Prostate gland (tissue), 2 donors: ENCODE data around the gene LHFPL3.

Experiments used
- POLR2A ChIP-seq: fragments of 450-650 bp; IDR thresholded peaks from one replicate; pipeline ENCODE4 v1.6.1; 2016; ENCODE audit warnings: antibody characterized with exemption, mild to moderate bottlenecking
- POLR2AphosphoS5 ChIP-seq: sonication (generic); formaldehyde crosslinking; IDR thresholded peaks from one replicate; pipeline ENCODE4 v1.6.1; 2017; ENCODE audit warnings: antibody characterized with exemption
- TF ChIP-seq, protein P1 (sequence below), 4 experiments: fragments of 200-600 bp in 2 of 4; fragments of 450-650 bp in 2 of 4; sonication (generic) in 2 of 4; IDR thresholded peaks; 1 replicate in 3 of 4; 2 replicates in 1 of 4; pipeline ENCODE4 v1.5.1; 2016 to 2019; ENCODE audit warnings: antibody characterized with exemption in 4 of 4, mild to moderate bottlenecking in 2 of 4, moderate library complexity in 2 of 4

DNA sequence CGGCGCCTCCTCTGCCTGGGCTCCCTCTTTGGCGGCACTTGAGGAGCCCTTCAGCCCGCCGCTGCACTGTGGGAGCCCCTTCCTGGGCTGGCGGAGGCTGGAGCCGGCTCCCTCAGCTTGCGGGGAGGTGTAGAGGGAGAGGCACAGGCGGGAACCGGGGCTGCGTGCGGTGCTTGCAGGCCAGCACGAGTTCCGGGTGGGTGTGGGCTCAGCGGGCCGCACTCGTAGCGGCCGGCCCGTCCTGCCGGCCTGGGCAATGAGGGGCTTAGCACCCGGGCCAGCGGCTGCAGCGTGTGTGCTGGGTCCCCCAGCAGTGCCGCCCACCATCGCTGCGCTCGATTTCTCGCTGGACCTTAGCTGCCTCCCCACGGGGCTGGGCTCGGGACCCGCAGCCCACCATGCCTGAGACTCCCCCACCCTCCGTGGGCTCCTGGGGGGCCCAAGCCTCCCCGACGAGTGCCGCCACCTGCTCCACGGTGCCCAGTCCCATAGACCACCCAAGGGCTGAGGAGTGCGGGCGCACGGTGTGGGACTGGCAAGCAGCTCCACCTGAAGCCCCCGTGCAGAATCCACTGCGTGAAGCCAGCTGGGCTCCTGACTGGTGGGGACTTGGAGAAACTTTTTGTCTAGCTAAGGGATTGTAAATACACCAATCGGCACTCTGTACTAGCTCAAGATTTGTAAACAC, 611.8 kb downstream of the LHFPL3 start:
- TF ChIP-seq, protein P1, sequence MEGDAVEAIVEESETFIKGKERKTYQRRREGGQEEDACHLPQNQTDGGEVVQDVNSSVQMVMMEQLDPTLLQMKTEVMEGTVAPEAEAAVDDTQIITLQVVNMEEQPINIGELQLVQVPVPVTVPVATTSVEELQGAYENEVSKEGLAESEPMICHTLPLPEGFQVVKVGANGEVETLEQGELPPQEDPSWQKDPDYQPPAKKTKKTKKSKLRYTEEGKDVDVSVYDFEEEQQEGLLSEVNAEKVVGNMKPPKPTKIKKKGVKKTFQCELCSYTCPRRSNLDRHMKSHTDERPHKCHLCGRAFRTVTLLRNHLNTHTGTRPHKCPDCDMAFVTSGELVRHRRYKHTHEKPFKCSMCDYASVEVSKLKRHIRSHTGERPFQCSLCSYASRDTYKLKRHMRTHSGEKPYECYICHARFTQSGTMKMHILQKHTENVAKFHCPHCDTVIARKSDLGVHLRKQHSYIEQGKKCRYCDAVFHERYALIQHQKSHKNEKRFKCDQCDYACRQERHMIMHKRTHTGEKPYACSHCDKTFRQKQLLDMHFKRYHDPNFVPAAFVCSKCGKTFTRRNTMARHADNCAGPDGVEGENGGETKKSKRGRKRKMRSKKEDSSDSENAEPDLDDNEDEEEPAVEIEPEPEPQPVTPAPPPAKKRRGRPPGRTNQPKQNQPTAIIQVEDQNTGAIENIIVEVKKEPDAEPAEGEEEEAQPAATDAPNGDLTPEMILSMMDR (IDR thresholded peaks at IDR 0.05), result no peak
- TF ChIP-seq POLR2A (no peak), POLR2AphosphoS5 (no peak)
